Hepatocyte (in vitro differentiated cells): ENCODE data around the gene SERPINB2.

ENCODE experiments used
- EZH2 ChIP-seq: fragments of 200-600 bp; sonication (generic); IDR thresholded peaks from 2 replicates; pipeline ENCODE4 v1.6.1; 2016; ENCODE audit warnings: antibody characterized with exemption, mild to moderate bottlenecking, borderline replicate concordance
- EZH2phosphoT487 ChIP-seq: fragments of 200-600 bp; sonication (generic); IDR thresholded peaks from one replicate; pipeline ENCODE4 v1.6.1; 2018; ENCODE audit warnings: antibody characterized with exemption, mild to moderate bottlenecking, low read depth, moderate library complexity; ENCODE audit not compliant: unreplicated experiment, severe bottlenecking
- TF ChIP-seq, protein P1 (sequence below): fragments of 200-600 bp; sonication (generic); IDR thresholded peaks from 2 replicates; pipeline ENCODE4 v1.5.1; 2016; ENCODE audit warnings: antibody characterized with exemption, mild to moderate bottlenecking; ENCODE audit not compliant: poor library complexity

DNA sequence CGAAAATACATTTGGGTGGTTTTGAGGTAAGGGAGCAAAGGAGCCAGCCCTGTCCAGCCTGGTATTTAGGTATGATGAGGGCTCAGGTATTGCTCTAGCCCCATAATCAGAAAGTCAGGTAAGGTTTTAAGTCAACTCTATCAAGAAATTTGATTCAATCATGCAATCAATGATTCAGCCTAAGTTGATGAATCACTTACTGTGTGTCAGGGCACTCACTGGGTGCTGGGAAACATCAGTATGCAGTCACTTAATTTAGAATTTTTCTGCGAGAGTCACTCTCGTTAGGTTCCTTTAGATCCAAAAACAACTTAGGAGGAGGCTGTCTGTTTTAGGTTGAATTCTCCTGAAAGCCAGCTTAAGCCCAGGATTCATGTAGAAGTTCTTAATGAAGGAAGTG lies 17.7 kb upstream of the SERPINB2 start:
- TF ChIP-seq, protein P1, sequence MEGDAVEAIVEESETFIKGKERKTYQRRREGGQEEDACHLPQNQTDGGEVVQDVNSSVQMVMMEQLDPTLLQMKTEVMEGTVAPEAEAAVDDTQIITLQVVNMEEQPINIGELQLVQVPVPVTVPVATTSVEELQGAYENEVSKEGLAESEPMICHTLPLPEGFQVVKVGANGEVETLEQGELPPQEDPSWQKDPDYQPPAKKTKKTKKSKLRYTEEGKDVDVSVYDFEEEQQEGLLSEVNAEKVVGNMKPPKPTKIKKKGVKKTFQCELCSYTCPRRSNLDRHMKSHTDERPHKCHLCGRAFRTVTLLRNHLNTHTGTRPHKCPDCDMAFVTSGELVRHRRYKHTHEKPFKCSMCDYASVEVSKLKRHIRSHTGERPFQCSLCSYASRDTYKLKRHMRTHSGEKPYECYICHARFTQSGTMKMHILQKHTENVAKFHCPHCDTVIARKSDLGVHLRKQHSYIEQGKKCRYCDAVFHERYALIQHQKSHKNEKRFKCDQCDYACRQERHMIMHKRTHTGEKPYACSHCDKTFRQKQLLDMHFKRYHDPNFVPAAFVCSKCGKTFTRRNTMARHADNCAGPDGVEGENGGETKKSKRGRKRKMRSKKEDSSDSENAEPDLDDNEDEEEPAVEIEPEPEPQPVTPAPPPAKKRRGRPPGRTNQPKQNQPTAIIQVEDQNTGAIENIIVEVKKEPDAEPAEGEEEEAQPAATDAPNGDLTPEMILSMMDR, result no peak
- TF ChIP-seq EZH2phosphoT487, result no peak
- no peak for TF ChIP-seq EZH2
